Amniotic epithelial cell (primary cell): ENCODE data around the gene S100A10.

Experiments used
- DNase-seq: peaks from one replicate; pipeline ENCODE4 v3.0.0-alpha.2; 2010; ENCODE audit warnings: low read depth

Gene S100A10

DNA sequence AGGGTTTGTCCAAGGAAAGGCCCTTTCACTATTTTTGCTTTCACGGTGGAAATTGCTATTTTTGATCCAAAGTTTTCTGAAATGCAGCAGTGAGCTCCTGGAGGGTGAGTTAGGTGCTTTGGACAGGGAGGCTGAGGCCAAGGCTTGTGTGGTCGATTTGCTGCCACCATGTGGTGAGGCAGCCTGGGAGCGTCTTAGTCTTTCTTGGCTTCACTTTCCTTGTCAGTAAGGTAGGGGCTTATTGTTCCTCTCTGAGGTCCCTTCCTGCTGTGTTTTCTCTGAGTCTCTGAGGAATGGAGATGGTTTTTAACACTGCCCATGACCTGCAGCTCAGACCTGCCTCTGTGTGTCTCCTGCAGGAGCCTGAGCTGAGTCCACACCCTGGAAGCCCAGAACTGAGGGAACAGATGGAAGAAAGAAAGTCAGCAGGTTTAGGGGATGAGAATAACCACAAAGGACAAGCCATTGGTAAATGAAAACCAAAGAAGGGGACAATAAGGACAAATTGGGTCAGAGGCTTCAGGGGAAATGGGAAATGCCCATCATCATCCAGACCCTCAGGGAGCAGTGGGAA, 20.1 kb upstream of the S100A10 start:
- DNase-seq, result peak; percentile 48

DNA sequence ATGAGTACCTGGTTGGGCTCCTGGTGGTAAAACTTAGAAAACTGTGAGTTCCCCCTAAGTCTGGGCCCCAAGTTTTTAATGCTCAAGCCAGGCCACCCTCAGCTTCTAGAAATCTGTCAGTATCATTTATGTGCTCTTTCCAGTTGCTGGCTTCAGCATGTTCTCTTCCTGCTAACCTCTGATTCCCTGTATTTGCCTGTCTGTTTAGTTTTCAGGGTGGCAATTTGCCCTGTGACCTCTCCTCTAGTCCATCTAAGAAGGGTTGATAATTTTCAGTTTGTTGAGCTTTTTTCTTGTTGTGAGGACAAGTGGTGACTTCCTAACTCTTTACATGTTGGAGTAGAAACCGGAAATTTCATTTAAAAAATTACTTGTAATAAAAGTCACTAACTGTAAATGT, 16.0 kb upstream of the S100A10 start:
- no peak for DNase-seq

DNA sequence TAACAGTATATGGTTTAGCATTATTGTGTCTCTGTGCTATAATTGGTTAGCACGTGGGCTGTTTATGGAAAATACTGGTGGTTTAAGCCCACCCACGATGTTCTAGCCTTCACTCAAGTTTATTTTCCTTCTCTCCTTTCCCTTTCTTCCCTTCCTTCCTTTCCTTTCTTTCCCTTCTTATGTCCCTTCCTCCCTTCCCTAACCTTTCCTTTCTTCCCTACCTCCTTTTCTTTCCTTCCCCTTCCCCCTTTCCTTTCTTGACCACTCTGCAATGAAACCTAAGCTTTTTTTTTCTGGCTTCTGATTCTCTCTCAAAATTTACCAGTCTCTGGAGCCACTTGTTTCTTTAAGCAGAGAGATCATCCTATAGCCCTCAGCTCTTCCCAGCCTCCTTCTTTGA, 13.4 kb upstream of the S100A10 start:
- no peak for DNase-seq

DNA sequence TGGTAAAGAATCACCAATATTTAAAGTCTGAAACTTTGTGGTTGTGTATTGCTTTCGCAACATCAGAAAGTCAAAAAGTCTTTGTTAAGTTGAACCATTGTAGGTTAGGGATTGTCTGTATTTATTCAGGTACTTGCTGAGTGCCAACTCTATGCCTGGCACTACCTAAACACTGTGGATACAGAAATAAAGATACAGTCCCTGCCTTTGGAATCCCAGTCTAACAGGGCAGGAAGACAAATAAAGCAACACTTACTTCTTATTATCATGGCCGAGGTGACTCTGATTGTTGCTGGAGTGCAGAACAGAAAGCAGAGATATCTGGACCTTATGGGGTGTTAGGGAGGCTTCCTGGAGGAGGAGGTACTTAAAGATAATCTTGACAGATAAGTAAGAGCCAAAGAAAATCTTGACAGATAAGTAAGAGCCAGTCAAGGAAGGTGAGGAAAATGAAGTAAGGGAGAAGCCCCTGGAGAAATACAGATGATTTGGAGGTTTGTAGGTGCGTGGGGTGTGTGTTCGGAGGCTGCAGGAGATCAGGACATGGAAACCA, 11.8 kb upstream of the S100A10 start:
- DNase-seq, result no peak

DNA sequence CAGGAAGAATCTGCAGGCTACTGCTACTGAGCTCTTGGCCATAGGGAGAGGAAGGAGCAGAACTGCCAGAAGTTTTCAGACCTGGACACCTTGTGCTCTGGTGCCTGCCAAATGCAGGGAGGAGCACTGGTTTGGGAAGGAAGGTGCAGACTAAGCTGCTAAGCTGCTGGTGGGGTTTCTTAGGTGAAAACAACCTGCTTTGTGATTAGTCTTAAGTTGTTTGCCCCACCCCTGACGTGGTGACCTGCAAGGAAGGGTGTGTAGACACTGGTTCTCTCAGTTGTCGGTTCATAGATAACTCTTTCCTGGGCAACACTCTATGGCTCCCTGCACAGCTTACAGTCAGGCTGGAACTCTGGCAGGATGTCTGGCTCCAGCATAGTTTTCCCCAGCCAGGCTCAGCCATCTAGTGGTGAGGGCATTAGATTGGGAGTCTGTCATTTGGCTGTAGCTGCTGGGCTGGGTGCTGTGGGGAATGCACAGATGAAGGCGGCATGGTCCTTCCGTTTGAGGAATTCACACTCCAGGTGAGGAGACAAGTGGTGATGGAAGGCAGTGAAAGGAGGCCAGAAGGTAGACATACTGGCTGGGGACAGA, 10.3 kb upstream of the S100A10 start:
- DNase-seq, result no peak

DNA sequence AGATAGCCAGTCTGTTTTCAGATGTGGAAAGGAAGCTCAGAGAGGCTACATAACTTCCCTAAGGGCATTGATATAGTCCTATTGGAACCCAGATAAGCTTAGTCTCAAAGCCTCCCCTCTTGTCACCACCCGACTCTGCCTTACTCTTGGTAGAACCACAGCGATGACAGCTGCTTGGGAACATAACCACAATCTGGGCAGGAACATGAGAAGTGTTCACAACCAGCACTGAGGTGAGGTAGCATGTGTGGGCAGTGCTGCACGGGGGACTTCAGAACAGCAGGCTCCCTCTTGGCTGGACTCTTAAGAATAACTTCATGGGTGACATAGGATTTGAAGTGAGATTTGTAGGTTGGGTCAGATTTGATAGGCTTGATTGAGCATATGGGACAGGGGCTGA, 9.3 kb upstream of the S100A10 start:
- no peak for DNase-seq

DNA sequence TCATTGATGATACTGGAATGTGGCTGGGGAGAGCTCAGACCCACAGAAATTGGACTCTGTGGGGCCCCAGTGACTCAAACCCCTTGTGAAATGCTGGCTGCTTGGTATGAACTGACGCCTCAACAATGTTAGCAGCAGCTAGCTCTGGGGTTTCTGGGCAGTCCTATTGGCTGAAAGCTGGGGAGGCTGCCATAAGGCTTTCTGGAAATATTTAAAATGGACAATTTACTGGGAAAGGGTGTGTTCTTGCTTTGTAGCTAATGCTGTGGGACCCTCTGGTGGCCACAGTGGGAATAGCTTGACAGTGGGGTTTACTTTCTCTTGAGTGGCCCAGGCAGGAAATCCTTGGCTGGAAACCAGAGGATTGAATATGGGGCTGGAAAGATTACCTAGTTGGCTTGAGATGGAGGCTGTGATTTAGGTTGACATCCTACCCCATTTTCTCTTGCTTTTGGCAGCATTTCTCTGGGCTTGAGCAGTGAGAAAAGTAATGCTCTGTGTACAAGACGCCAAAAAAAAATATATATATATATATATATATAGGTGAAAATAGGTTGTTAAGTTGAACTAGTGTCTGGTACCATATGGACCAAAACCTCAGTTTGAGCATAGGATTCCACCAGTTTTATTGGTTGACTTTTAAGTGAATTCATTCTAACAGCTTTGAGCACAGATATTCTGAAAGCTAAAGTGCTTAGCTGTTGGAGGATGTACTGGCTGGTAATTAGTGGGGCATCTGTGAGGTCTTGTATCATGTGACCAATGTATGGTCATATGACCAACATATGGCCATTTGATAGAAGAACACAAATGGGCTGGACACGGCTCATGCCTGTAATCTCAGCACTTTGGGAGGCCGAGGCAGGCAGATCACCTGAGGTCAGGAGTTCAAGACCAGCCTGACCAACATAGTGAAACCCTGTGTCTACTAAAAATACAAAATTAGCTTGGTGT, 8.2 kb upstream of the S100A10 start:
- peak; percentile 98 for DNase-seq

DNA sequence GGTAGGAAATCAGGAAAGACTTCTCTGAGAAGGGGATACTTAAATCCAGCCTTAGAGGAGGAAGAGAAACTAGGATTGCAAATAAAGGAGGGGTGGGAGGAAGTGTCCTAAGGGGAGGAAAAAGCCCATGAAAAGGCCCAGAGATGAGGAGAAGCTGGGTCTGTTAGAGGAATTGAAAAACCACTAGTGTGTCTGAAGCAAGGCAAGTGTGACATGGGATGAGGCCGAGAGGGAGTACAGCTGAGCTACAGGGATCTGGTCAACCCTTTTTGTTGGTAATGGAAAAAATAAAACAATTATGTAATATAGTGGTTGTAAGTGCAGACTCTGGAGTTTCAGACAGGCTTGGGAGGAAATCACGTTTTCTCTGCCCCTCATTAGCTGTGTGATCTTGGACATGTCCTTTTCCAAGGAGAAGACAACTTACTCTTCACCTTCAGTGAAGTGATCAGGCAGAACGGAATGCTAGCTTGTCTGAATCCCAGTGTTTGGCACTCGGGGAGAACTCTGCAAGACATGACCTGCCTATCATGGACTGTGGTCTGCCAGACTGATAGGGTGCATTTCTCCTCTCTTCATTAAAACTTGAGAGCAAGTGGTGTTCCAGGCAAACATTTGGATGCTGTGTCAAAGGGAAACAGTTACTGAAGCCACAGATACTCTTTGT, 7.4 kb upstream of the S100A10 start:
- peak; percentile 82 for DNase-seq

DNA sequence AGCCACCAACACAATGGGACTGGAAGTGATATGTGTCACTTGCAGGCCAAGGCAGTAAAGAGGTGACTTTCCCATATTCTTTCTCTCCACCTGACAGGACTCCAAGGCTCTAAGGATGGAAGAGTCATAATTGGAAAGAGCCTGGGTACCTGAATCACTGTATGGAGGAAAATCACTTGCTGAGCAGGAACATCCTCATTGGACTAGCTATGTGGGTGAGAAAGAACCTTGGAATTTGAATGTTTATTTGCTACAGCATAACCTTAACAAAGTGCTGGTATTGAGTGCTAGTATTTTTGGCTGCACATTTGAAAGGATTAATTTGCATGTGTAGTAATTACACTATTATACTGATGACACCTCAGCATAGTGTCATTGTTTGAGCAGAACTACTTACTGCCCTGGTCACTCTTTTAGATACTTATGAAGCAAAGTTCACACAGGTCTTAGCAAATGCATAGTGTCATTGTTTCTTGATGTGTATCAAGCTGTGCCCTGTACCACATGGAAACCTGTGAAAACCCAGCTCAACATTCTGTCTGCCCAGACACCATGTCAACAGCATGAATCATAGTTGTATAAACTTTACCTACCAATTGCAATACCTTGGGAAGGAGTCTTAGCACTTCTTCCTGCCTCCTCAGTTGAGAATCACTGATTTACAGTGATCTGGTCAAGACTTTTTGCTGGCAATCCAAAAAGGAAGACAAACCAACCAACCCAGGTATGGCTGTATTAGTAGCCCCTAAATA, 5.1 kb upstream of the S100A10 start:
- DNase-seq, result no peak

DNA sequence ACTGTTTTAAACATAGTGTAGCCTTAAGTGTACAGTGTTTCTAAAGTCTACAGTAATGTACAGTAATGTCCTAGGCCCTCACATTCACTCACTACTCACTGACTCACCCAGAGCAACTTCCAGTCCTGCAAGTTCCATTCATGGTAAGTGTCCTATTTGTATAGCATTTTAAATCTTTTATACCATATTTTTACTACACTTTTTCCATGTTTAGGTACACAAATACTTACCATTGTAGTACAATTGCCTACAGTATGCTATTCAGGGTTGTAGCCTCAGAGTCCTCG, 3.6 kb upstream of the S100A10 start:
- no peak for DNase-seq

DNA sequence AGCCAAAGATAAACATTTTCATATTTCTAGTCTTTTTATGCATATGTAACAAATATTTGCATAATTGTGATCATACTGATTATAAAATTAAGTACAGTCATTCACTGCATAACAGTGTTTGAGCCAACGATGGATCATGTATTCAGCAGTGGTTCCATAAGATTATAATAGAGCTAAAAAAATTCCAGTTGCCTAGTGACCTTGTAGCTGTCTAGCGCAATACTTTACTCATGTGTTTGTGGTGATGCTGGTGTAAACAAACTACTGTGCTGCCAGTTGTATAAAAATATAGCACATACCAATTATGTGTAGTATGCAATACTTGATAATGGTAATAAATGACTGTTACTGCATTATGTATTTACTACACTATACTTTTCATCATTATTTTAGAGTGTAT, 2.1 kb upstream of the S100A10 start:
- peak; percentile 75 for DNase-seq

DNA sequence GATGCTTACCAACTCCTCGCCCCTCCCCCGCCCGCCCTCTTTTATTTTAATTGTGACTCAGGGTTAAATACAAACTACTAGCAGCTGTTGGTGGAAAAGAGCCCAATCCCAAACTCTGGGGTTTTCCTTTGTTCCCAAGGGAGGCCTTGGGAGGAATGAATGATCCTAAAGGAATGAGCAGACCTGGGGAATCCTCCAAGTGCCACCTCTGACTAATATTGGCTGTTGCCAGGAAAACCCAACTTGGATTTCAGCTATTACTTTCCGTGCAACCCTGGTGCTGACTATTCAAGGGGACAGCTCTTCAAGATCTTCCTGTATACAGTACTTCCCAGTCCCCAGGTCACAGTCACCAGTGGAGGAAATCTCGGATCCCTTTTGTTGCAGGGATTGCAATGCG, 1.3 kb upstream of the S100A10 start:
- DNase-seq, result peak; percentile 78

DNA sequence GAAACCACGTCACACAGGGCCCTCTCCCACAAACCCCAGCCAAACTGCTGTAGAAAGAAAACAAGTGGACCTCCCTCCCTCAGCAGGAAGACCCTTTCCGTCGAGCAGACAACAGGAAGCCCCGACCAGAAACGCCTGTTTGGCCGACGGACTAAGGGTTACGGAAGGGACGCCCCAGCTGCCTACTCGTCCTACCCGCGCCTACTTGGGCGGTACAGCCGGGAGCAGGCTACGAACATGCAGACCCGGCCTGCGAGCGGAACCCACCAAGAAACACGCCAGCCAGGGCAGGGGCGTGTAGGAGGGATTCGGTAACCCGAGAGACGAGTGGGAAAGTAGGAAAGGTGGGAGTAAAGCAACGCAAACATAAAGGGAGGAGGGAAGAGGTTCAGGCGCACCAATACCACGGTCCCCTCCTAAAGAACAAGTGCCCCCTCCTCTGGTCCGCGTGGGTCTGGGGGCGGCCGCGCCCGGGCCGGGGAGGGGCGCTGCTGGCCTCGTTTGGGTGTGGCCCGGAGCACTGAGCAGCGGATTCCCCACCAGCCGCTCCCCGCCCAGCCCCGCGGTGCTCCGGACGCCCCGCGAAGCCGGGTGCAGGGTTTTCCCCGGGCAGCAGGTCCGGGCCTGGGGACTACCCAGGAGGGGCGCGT, 450 bp downstream of the S100A10 start:
- no peak for DNase-seq

DNA sequence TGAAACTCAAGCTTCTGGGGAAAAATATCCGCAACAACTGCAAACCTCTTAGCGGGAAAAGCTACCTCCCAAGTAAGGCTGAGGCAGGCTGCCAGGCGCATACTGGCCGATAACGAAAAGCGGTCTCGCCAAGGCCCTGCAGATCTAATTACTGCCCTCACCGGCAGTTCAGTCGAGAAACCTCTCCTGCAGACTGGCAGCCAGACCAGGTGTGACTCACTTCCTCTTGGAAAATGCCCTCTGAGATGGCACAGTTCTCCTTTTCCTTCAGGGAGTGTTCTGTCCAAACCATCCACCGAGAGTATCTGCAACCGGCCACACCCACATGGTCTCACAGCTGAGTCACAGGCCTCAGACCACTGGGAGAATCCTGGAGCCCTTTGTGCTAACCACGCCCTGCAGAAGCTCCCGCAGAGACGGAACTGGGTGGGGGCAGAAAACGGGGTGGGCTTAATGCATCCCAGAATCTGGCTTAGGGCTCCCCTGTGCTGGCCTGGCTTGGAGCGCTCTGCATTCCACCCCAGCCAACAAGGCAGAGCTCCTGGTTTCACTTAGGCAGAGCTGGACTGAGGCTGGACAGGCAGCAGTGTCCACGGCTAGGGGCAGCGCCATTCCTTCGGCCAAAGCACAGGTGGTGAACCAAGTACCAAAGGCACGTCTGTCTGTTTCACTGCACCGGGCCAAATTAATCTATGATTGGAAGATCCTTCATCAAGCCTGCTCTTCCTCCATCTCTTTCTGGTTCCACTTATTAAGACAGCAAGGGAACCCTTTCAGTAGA, 1.2 kb downstream of the S100A10 start:
- peak; percentile 90 for DNase-seq

DNA sequence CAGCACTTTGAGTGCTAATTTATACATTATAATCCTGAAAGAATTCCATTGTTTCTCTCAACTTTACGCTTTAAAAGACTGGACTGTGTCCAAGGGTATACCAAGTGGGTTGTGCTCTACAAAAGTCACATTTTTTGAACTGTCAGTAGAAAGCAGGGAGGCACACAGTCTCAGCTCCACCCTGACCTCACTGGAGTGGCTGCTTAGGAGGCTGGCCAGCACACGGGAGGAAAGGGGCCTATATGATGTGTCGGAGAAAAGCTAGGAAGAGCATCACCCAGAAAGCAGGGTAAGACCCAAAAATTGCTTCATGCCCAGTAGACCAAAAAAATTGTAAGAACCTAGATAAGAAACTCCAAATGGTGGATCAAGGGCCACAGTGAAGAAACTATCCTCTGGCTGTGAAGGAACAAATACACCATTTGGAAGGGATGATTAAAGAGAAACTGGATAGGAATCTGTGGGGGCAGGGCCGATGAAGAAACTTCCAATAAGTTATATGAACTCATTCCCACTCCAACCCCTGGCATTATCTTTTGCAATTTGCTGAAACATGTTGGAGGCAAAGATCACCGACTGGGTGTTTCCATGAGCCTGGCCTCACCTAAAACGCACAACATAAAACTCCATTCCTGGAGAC, 1.9 kb downstream of the S100A10 start:
- DNase-seq, result no peak

DNA sequence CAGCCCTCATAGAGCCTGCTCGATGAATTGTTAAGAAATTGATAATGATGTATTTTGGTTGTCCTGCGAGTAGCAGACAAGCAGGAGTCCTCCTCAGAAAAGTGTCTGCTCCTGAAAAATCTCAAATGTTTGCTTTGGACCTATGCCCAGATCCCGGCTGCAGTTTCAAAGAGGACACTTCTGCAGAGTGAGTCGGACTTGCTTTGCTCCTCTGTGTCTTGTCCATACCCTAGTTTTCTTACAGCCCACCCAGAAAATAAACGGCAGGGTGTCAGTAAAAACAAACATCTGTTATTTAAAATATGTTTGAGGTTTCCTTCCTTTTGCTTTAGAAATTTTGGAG, 2.8 kb downstream of the S100A10 start:
- no peak for DNase-seq

DNA sequence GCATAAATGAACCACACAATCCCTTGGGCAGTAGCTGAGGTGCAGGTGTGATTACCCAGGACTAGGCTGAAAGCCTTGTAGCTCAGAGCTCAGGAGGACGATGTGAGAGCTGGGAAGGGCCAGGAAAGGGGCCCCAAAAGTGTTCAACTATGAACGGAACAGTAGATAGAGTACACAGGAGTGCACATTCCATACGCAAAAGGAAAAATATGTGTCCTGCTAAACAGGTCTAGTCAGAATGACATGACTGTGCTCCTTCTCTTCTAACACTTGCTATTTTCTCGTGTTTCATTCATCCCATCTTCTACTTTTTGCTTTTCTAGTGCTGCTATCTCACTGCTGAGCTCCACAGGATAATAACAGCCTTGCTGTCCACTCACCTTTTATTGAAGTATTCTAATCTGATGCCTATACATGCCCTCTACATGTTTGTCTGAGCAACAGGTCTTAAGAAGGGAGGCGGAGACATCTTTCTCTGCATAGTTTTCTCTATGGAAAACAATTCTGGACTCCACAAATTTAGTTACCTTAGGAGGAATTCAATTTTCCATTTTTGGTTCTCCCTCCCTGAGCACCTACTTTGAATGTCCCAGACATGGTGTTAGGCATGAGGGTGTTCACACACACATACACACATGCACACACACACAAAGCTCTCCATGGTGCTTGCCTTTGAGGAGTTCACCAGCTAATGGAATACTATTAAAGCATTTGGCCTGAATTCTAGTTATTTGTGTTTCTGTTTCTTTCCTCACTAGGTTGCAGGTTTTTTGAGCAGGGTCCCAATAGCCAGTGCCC, 3.4 kb downstream of the S100A10 start:
- no peak for DNase-seq

DNA sequence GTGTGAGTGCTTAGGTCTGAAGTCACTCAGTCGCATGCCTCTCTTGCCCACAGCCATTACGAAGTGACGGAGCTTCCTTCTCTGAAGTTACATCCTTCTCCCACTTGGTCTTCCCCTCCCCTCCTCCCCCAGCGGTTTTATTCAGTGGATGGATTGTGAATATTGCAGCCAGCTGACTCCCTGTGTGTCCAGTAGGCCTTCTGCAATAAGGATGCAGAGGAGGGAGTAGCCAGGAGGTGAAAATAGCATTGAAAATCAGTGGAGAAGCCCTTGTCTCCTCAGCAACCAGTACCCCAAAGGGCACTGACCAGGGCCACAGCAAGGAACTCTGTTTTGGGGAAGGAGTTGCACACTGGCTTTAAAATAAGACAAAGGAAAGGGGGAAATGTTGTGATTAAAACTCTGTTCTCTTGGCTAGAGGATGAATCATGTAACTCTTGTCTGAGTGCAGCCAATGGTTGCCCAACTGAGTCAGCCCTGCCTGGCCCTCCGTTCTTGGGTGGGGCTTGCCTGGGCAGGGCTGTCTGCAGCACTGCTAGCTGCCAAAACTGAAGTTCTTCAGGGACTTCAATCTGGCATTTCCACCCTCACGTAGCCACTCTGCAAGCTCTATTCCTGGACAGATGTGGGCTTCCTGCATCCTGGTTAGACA, 4.3 kb downstream of the S100A10 start:
- peak; percentile 85 for DNase-seq

DNA sequence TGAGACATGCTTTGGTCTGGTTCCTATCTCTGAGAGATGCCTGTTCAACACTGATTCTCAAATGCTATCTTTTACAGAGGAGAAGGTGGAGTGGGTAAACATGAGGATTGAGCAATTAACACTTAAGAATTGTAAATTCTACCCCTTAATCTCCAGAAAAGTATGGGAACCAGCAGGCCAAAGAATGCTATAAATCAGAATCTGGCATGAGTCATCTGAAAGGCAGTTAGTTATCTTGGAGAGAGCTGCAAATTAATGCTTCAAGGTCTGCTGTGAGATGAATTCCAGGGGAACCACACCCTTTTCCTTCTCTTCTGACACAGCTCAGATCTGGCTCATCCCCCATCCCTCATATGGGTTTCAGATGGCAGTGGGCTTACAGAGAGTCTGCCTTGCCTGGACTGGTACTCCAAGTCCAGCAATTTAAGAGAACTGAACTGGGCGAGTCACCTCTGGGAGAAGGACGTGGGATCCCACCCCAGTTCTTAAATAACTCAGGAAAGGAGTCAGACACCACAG, 5.2 kb downstream of the S100A10 start:
- DNase-seq, result peak; percentile 98
